ENCODE measurements around the gene SH3PXD2B.
"Not testable (repeated sequence)": the region's sequence is repeated elsewhere in the genome, so short reads cannot be mapped to it uniquely, and the experiment has no call there.

Gene SH3PXD2B

GRCh38 chr5:172294831-172295230 is 159.5 kb downstream of the SH3PXD2B start:
- no peak for DNase-seq (ENCODE audit: low read depth)

GRCh38 chr5:172293745-172294342 is 160.5 kb downstream of the SH3PXD2B start:
- DNase-seq (ENCODE audit: low read depth), result no peak

- peak; percentile 62 for DNase-seq (ENCODE audit: low read depth)
Observed at GRCh38 chr5:172293054-172293744, 161.1 kb downstream of the SH3PXD2B start.

GRCh38 chr5:172291837-172292236 is 162.5 kb downstream of the SH3PXD2B start:
- not testable (repeated sequence) for DNase-seq (ENCODE audit: low read depth)

GRCh38 chr5:172288465-172288864 is 165.9 kb downstream of the SH3PXD2B start:
- DNase-seq (ENCODE audit: low read depth), result no peak

- DNase-seq (ENCODE audit: low read depth), result not testable (repeated sequence)
Observed at GRCh38 chr5:172287140-172287539, 167.2 kb downstream of the SH3PXD2B start.

- DNase-seq (ENCODE audit: low read depth), result no peak
Observed at GRCh38 chr5:172285226-172286143, 168.8 kb downstream of the SH3PXD2B start.

- no peak for DNase-seq (ENCODE audit: low read depth)
Observed at GRCh38 chr5:172284611-172284980, 169.7 kb downstream of the SH3PXD2B start.

GRCh38 chr5:172283862-172284610 is 170.3 kb downstream of the SH3PXD2B start:
- peak; percentile 76 for DNase-seq (ENCODE audit: low read depth)

- peak; percentile 57 for DNase-seq (ENCODE audit: low read depth)
Observed at GRCh38 chr5:172283020-172283861, 171.1 kb downstream of the SH3PXD2B start, which contains the start of gene UBTD2. Gene UBTD2 (minus strand): TSS chr5:172283764. CDS start chr5:172283665, 99 bp downstream.

GRCh38 chr5:172282272-172283019 is 171.9 kb downstream of the SH3PXD2B start:
- no peak for DNase-seq (ENCODE audit: low read depth)

- DNase-seq (ENCODE audit: low read depth), result no peak
Observed at GRCh38 chr5:172281346-172281745, 173.0 kb downstream of the SH3PXD2B start.

- DNase-seq (ENCODE audit: low read depth), result peak; percentile 43
Observed at GRCh38 chr5:172280929-172281328, 173.4 kb downstream of the SH3PXD2B start.

- DNase-seq (ENCODE audit: low read depth), result no peak
Observed at GRCh38 chr5:172280317-172280716, 174.0 kb downstream of the SH3PXD2B start.

- DNase-seq (ENCODE audit: low read depth), result no peak
Observed at GRCh38 chr5:172278356-172278755, 176.0 kb downstream of the SH3PXD2B start.

- DNase-seq (ENCODE audit: low read depth), result no peak
Observed at GRCh38 chr5:172276214-172276613, 178.1 kb downstream of the SH3PXD2B start.

Data from stromal cell of bone marrow (primary cell).